Esophagus squamous epithelium (tissue), 5 donors: ENCODE results near the gene RTN4RL2. TPM values are rescaled to one million over a fixed set of nuclear protein-coding genes. Genes with fewer than 3 reads are reported as not detected.
A peak's percentile ranks its signal among the peaks of the same experiment; 100 is the strongest.

Source experiments
- DNase-seq: peaks from one replicate; lab custom pipeline; 2025; lab: John Stamatoyannopoulos, UW
- H3K27ac ChIP-seq, 4 donors: fragments of 200-600 bp; sonication (generic); one replicate each; pipeline ENCODE4 v1.5.1; 2016 to 2019; ENCODE audit warnings: mild to moderate bottlenecking in 1 of 4
- H3K27me3 ChIP-seq, 4 donors: fragments of 200-600 bp; sonication (generic); 1 replicate in 3 of 4; 2 replicates in 1 of 4; pipeline versions ENCODE4 v1.5.1 to v1.6.0; 2017 to 2021; ENCODE audit warnings: antibody characterized with exemption in 1 of 4
- H3K36me3 ChIP-seq, 3 donors: fragments of 200-600 bp; sonication (generic); one replicate each; pipeline ENCODE4 v1.5.1; 2016 to 2019
- H3K4me1 ChIP-seq, 3 donors: fragments of 200-600 bp; sonication (generic); one replicate each; pipeline ENCODE4 v1.5.1; 2017 to 2019
- H3K4me3 ChIP-seq, 4 donors: fragments of 200-600 bp; sonication (generic); 1 replicate in 3 of 4; 2 replicates in 1 of 4; pipeline ENCODE4 v1.5.1; 2016 to 2019; ENCODE audit warnings: mild to moderate bottlenecking in 2 of 4, moderate library complexity in 1 of 4
- H3K9me3 ChIP-seq, 3 donors: fragments of 200-600 bp; sonication (generic); one replicate each; pipeline ENCODE4 v1.5.1; 2016 to 2019
- CTCF ChIP-seq, 6 experiments: fragments of 450-650 bp in 4 of 6; fragments of 200-600 bp in 2 of 6; sonication (generic) in 2 of 6; IDR thresholded peaks; one replicate each; pipeline ENCODE4 v1.5.1; 2016 to 2019; ENCODE audit warnings: antibody characterized with exemption in 6 of 6, mild to moderate bottlenecking in 4 of 6, moderate library complexity in 4 of 6
- POLR2A ChIP-seq, 4 donors: fragments of 450-650 bp; IDR thresholded peaks; one replicate each; pipeline ENCODE4 v1.6.1; 2017; ENCODE audit warnings: antibody characterized with exemption in 4 of 4, mild to moderate bottlenecking in 4 of 4, moderate library complexity in 3 of 4
- WGBS, 2 donors: methylation state at CpG; one replicate each; pipeline ENCODE4 v1.1.5; 2018; 5-methylcytosine and 5-hydroxymethylcytosine counted together
- intact Hi-C: fragments of 100-400 bp; cut with DNase I; formaldehyde crosslinking; loops from one replicate; pipeline ENCODE4 v1.15.0; 2022
- total RNA-seq, 4 donors: library from RNA; depleted of rRNA; stranded (reverse); fragments of >200 nt; gene quantifications; one replicate each; pipeline ENCODE4 v1.1.0, GENCODE V29; 2016
- donor health status: DM: yes; HTN: yes; CAD: no.

Gene RTN4RL2
- total RNA-seq, 4 donors from 2014 or later: 0.66 to 1.1 (median 0.90) TPM

- peaks cover 0 to 16% (median 0%) of the 10 kb centered on the region in 3 donors for H3K36me3 ChIP-seq
- peaks cover 0 to 41% (median 17%) of the 10 kb centered on the region in 3 donors for H3K4me1 ChIP-seq
- TF ChIP-seq POLR2A (IDR thresholded peaks at IDR 0.05) (no peak), CTCF (IDR thresholded peaks at IDR 0.05) (peak in 2 of 6 experiments; percentile 13 to 14)
- intact Hi-C loops: no loop called here
- H3K27me3 ChIP-seq: no peaks in the 10 kb centered on the region
- WGBS, 2 donors: 4 to 17% methylated on average over 13 to 18 of the region's 35 CpGs
- H3K4me3 ChIP-seq: peak overlapping the region; percentile 6 to 59 (median 38)
- peak; percentile 36 for DNase-seq
- peak overlapping the region; percentile 35 to 87 (median 80) for H3K27ac ChIP-seq
- no peaks in the 10 kb centered on the region for H3K9me3 ChIP-seq
Observed at GRCh38 chr11:57499413-57499982, 39.2 kb downstream of the RTN4RL2 start.

GRCh38 chr11:57499983-57500461 lies 39.7 kb downstream of the RTN4RL2 start:
- WGBS, 2 donors: 34 to 52% methylated on average over 12 of the region's 12 CpGs

GRCh38 chr11:57500515-57500914 lies 40.2 kb downstream of the RTN4RL2 start:
- Histone ChIP-seq H3K27me3 (no peaks in the 10 kb centered on the region), H3K4me1 (peaks cover 0 to 41% (median 17%) of the 10 kb centered on the region in 3 donors), H3K36me3 (peaks cover 0 to 12% (median 0%) of the 10 kb centered on the region in 3 donors), H3K9me3 (no peaks in the 10 kb centered on the region), H3K4me3 (no peak overlapping the region), H3K27ac (peak overlapping the region; percentile 35 to 87 (median 80))
- TF ChIP-seq POLR2A (IDR thresholded peaks at IDR 0.05): no peak
- no peak for TF ChIP-seq CTCF (IDR thresholded peaks at IDR 0.05)
- intact Hi-C loops: no loop called here
- WGBS, 2 donors: 90 to 91% methylated on average over 5 of the region's 8 CpGs
- no peak for DNase-seq

More at GRCh38 chr11:57499983-57500461, 39.7 kb downstream of the RTN4RL2 start:
- Histone ChIP-seq H3K27me3 (no peaks in the 10 kb centered on the region), H3K36me3 (peaks cover 0 to 16% (median 0%) of the 10 kb centered on the region in 3 donors), H3K27ac (peak overlapping the region; percentile 35 to 87 (median 80)), H3K4me3 (peak overlapping the region; percentile 6 to 59 (median 38)), H3K9me3 (no peaks in the 10 kb centered on the region), H3K4me1 (peaks cover 0 to 41% (median 17%) of the 10 kb centered on the region in 3 donors)
- DNase-seq: no peak
- TF ChIP-seq POLR2A (IDR thresholded peaks at IDR 0.05) (no peak), CTCF (IDR thresholded peaks at IDR 0.05) (no peak)
- intact Hi-C loops: no loop called here

GRCh38 chr11:57500926-57501325 lies 40.6 kb downstream of the RTN4RL2 start:
- TF ChIP-seq CTCF (IDR thresholded peaks at IDR 0.05) (no peak), POLR2A (IDR thresholded peaks at IDR 0.05) (no peak)
- WGBS, 2 donors: 90 to 93% methylated on average over 2 to 11 of the region's 15 CpGs
- Histone ChIP-seq H3K4me1 (peaks cover 0 to 41% (median 17%) of the 10 kb centered on the region in 3 donors), H3K27ac (peak overlapping the region in 3 of 4 donors; percentile 78 to 87 (median 82)), H3K9me3 (no peaks in the 10 kb centered on the region), H3K4me3 (no peak overlapping the region), H3K36me3 (peaks cover 0 to 8% (median 0%) of the 10 kb centered on the region in 3 donors), H3K27me3 (no peaks in the 10 kb centered on the region)
- intact Hi-C loops: no loop called here
- DNase-seq: no peak

GRCh38 chr11:57501953-57502352 lies 41.6 kb downstream of the RTN4RL2 start:
- DNase-seq: no peak

More at GRCh38 chr11:57501953-57502352, 41.6 kb downstream of the RTN4RL2 start:
- peaks cover 0 to 41% (median 17%) of the 10 kb centered on the region in 3 donors for H3K4me1 ChIP-seq
- TF ChIP-seq CTCF (IDR thresholded peaks at IDR 0.05) (no peak), POLR2A (IDR thresholded peaks at IDR 0.05) (no peak)
- H3K9me3 ChIP-seq: no peaks in the 10 kb centered on the region
- no peaks in the 10 kb centered on the region for H3K27me3 ChIP-seq
- 50 to 66% methylated on average over 3 to 4 of the region's 4 CpGs for WGBS, 2 donors
- peak overlapping the region in 1 of 4 donors; percentile 21 for H3K27ac ChIP-seq
- intact Hi-C loops: no loop called here
- no peak overlapping the region for H3K4me3 ChIP-seq
- no peaks in the 10 kb centered on the region for H3K36me3 ChIP-seq
